NOMO-1 treated with DMSO at 0.1 percent for 48 hours (cell line): ENCODE data around the gene TES.
A peak's percentile ranks its signal among the peaks of the same experiment; 100 is the strongest.

ENCODE experiments used
- DNase-seq: peaks from one replicate; lab custom pipeline; 2025; ENCODE audit not compliant: unreplicated experiment; lab: John Stamatoyannopoulos, UW

Gene TES

DNA sequence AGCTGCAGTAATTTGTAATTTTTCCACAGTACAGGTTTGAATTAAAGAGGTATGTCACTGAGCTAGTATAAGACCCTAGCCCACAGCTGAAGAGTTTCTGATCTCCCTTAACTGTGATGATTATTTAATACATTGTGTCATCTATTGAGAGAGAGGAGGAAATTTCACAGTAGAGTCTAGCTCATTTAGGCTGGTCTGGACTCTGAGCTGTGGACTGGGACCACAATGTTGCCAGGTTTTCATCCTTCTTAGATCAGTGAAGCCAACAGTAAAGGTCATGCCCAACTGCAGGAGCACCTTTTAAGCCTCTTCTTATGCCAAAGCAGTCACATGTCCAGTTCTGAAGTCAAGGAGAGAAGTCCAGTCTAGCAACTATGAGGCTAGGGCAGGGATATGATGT is 8.9 kb downstream of the TES start:
- no peak for DNase-seq

GRCh38 chr7:116219834-116220233 is 9.5 kb downstream of the TES start:
- DNase-seq: no peak

DNA sequence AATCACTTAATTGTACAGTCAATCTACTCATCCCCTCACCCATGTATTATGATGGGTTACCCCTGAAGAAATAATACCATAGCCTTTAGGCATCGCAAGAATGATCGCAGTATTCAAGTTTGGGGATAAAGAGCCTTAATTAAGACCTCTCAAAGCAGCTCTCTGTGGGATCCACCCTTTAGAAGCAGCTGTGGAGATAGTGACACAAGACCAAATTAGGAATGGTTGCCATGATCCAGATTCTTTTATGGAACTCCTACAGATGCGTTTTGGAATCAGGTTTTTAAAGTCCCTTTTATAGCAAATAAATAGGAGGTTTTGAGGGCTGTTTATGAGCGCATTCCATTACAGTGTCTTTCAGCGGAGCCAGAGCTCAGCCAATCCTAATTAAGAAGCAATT is 12.2 kb downstream of the TES start:
- no peak for DNase-seq

GRCh38 chr7:116223588-116223987 is 13.2 kb downstream of the TES start:
- DNase-seq: no peak

GRCh38 chr7:116224492-116225098 is 14.3 kb downstream of the TES start:
- DNase-seq: no peak

DNA sequence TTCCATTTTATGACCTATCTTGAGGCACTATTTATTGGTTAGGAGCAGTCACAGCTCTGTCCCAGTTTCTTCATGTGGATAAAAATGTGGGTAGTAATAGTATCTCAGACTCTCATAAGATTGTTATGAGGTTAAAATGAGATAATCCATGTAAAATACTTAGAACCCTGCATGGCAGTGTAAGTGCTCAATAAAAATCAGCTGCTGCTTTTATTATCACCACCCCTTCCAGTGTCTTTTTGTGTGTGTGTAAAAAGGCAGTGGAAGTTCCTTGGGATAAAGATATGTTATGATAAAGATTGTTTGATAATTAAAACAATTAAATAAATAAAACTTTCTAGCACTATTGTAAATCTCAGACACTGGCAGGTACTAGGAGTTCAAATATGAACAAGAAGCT is 15.5 kb downstream of the TES start:
- no peak for DNase-seq

- DNase-seq: no peak
These were observed 16.3 kb downstream of the TES start for GRCh38 chr7:116226664-116227063.

- no peak for DNase-seq
These were observed 17.4 kb downstream of the TES start for GRCh38 chr7:116227678-116228239.

DNA sequence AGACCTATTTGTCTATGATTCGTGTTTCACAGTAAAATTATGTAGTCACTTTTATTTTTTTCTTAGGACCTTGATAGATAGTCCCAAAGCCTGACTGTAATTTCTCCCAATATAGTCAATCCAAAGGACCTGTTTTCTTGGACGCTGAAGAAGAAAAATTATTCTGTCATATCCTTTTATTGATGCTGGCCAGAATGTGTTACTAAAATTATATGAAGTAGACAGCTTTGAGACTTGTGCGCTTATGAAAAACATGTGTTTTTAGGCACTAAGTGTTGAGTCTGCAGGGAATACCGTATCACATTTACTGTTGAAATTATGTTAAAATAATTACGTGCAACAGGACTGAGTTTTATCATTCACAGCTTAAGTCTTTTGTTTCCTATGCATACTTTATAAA is 17.9 kb downstream of the TES start:
- no peak for DNase-seq

- DNase-seq: peak; percentile 35
These were observed 19.0 kb downstream of the TES start for GRCh38 chr7:116229366-116229765.

- no peak for DNase-seq
These were observed 20.1 kb downstream of the TES start for GRCh38 chr7:116230191-116231005.

GRCh38 chr7:116231543-116231942 is 21.2 kb downstream of the TES start:
- no peak for DNase-seq

GRCh38 chr7:116231949-116232348 is 21.6 kb downstream of the TES start:
- peak; percentile 1 for DNase-seq

GRCh38 chr7:116232350-116232749 is 22.0 kb downstream of the TES start:
- no peak for DNase-seq

- peak; percentile 1 for DNase-seq
These were observed 22.6 kb downstream of the TES start for GRCh38 chr7:116232920-116233319.

- DNase-seq: no peak
These were observed 24.3 kb downstream of the TES start for GRCh38 chr7:116234517-116235200.

DNA sequence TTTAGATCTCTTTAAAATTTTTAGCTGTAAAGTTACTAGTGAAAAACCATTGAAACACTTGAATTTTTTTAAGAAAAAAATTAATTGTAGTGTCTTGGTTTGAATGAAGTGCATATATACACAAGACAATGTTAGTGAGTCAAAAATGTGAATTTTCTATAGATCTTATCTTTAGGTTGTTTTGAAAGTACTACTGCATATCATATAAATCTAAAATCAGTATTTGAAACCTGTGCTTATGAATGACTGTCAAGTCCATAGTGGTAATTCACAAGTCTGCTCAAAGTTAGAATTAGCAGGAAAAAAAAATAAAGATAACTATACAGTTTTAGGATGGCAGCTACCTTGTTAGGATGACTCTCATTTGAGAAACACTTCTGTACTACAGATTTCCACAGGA is 25.0 kb downstream of the TES start:
- no peak for DNase-seq

DNA sequence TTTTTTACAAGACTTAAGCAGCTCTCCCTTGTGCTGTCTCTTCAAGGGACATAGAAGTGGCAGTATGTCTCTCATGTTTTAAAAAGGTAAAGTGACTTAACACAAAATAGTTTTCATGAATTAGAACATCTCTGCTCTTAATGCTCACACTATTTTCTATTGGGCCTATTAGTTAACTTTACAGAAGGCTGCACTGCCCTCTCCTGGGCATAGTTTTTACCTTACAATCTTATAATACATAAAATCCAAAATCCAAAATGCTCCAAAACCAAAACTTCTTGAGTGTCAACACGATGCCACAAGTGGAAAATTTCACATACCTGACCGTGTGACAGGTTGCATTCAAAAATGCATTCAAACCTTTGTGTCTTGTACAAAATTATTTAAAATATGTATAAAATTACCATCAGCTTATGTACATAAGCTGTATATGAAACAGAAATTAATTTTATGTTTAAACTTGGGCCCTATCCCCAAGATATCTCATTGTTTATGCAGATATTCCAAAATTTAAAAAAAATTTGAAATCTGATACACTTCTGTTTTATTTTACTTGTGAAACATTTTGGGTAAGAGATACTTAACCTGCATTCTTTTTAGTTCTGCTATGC is 25.8 kb downstream of the TES start:
- DNase-seq: peak; percentile 4

DNA sequence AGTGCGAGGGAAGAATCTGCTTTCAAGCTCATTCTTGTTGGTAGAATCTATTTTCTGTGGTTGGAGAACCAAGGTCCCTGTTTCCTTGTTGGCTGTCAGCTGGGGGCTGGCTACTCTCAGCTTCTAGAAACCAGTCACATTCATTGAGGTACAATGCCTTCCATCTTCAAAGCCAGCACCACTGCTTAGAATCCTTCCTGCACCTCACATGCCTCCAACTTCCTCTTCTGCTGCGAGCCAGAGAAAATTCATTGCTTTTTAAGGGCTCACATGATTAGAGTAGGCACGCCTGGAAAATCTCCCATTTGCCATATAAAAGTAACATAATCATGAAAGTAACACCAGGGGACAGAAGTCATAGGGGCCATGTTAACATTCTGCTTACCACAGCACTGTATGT is 28.7 kb downstream of the TES start:
- no peak for DNase-seq

- DNase-seq: no peak
These were observed 29.1 kb downstream of the TES start for GRCh38 chr7:116239434-116239833.

DNA sequence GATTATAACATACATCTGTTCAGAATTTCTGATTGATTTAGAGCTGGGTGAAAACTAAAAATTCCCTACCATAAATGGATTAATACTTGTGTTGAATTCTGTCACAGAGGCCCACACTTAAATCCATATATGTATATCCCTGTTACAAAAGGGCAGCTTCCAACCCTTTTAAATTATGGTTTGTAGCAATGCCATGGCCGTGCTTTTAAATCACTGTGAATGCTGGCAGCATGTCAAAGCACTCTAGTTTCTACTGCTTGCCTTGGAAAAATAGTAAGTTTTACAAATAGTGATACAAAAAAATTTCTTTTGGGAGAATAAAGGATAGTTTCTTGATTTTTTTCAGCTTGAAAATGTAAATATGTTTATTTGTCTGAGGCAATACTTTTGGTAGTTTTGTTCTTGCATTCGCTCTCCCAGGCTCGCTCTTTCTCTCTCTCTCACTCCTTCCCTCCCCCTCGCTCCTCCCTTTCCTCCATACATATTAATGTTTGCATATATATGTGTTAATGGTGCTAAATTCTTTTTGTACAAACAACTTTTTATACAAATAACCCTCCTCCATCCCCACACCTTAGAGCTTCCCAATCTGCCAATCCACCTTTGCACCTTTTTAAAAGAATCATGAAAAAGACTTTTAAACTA is 29.8 kb downstream of the TES start:
- DNase-seq: no peak
